Subcutaneous abdominal adipose tissue (tissue), 5 donors: ENCODE results near the gene SYNPO2.
"Not testable (repeated sequence)": the region's sequence is repeated elsewhere in the genome, so short reads cannot be mapped to it uniquely, and the experiment has no call there.

ENCODE experiments used
- H3K27ac ChIP-seq: one replicate; pipeline ENCODE4 v1.7.0; 2013; ENCODE audit warnings: low read depth, mild to moderate bottlenecking, inconsistent platforms, low read length, moderate library complexity
- H3K27me3 ChIP-seq, 5 donors: one replicate each; pipeline ENCODE4 v1.7.0; 2013; ENCODE audit warnings: low read length in 5 of 5, inconsistent platforms in 1 of 5; ENCODE audit not compliant: control insufficient read depth in 5 of 5, insufficient read depth in 4 of 5
- H3K36me3 ChIP-seq, 5 donors: one replicate each; pipeline ENCODE4 v1.7.0; 2013; ENCODE audit warnings: low read length in 5 of 5; ENCODE audit not compliant: control insufficient read depth in 5 of 5, insufficient read depth in 5 of 5
- H3K4me1 ChIP-seq, 5 donors: one replicate each; pipeline ENCODE4 v1.7.0; 2013; ENCODE audit warnings: low read length in 5 of 5, mild to moderate bottlenecking in 3 of 5, moderate library complexity in 1 of 5; ENCODE audit not compliant: control insufficient read depth in 5 of 5, insufficient read depth in 5 of 5
- H3K4me3 ChIP-seq, 5 donors: one replicate each; pipeline ENCODE4 v1.7.0; 2013; ENCODE audit warnings: low read length in 5 of 5, low read depth in 1 of 5
- H3K9ac ChIP-seq, 5 donors: one replicate each; pipeline ENCODE4 v1.7.0; 2013; ENCODE audit warnings: low read length in 5 of 5, mild to moderate bottlenecking in 4 of 5, moderate library complexity in 3 of 5
- H3K9me3 ChIP-seq, 5 donors: one replicate each; pipeline ENCODE4 v1.7.0; 2013; ENCODE audit warnings: low read length in 5 of 5; ENCODE audit not compliant: control insufficient read depth in 5 of 5
- donor health status: healthy.
- donor health status: healthy.
- donor health status: healthy.
- donor health status: healthy.
- donor health status: healthy.

SYNPO2 gene

GRCh38 chr4:118877797-118878196, 10.9 kb upstream of the SYNPO2 start:
- no peaks in the 10 kb centered on the region for H3K4me1 ChIP-seq
- H3K4me3 ChIP-seq = no peak overlapping the region
- no peak overlapping the region for H3K27ac ChIP-seq
- no peak overlapping the region for H3K9ac ChIP-seq
- H3K27me3 ChIP-seq = no peaks in the 10 kb centered on the region
- H3K36me3 ChIP-seq = no peaks in the 10 kb centered on the region
- H3K9me3 ChIP-seq = no peaks in the 10 kb centered on the region

GRCh38 chr4:118878507-118878906, 10.1 kb upstream of the SYNPO2 start:
- H3K4me1 ChIP-seq, H3K9ac ChIP-seq, H3K36me3 ChIP-seq, H3K9me3 ChIP-seq, H3K27ac ChIP-seq, H3K27me3 ChIP-seq, H3K4me3 ChIP-seq: not testable (repeated sequence)

- H3K4me1 ChIP-seq = no peaks in the 10 kb centered on the region
- no peaks in the 10 kb centered on the region for H3K9me3 ChIP-seq
- H3K9ac ChIP-seq = no peak overlapping the region
- H3K36me3 ChIP-seq = no peaks in the 10 kb centered on the region
- H3K4me3 ChIP-seq = no peak overlapping the region
- no peak overlapping the region for H3K27ac ChIP-seq
- H3K27me3 ChIP-seq = no peaks in the 10 kb centered on the region
Observed at GRCh38 chr4:118879409-118879808, 9.2 kb upstream of the SYNPO2 start.

- no peak overlapping the region for H3K4me3 ChIP-seq
- H3K36me3 ChIP-seq = no peaks in the 10 kb centered on the region
- no peak overlapping the region for H3K9ac ChIP-seq
- no peaks in the 10 kb centered on the region for H3K4me1 ChIP-seq
- no peaks in the 10 kb centered on the region for H3K9me3 ChIP-seq
- H3K27ac ChIP-seq = no peak overlapping the region
- no peaks in the 10 kb centered on the region for H3K27me3 ChIP-seq
Observed at GRCh38 chr4:118881512-118882146, 7.0 kb upstream of the SYNPO2 start.

GRCh38 chr4:118883861-118884260, 4.8 kb upstream of the SYNPO2 start:
- no peak overlapping the region for H3K27ac ChIP-seq
- no peaks in the 10 kb centered on the region for H3K9me3 ChIP-seq
- peaks cover 0 to under 1% (median 0%) of the 10 kb centered on the region in 5 donors for H3K27me3 ChIP-seq
- H3K4me1 ChIP-seq = peaks cover 0 to 6% (median 4%) of the 10 kb centered on the region in 5 donors
- no peak overlapping the region for H3K9ac ChIP-seq
- H3K4me3 ChIP-seq = no peak overlapping the region
- no peaks in the 10 kb centered on the region for H3K36me3 ChIP-seq

GRCh38 chr4:118884716-118885115, 3.9 kb upstream of the SYNPO2 start:
- Histone ChIP-seq H3K4me3 (no peak overlapping the region), H3K4me1 (peaks cover 0 to 10% (median 10%) of the 10 kb centered on the region in 5 donors), H3K27ac (no peak overlapping the region), H3K27me3 (peaks cover 0 to 6% (median 0%) of the 10 kb centered on the region in 5 donors), H3K9ac (no peak overlapping the region), H3K36me3 (no peaks in the 10 kb centered on the region), H3K9me3 (no peaks in the 10 kb centered on the region)

- H3K27me3 ChIP-seq = peaks cover 0 to 6% (median 0%) of the 10 kb centered on the region in 5 donors
- H3K4me3 ChIP-seq = peak overlapping the region; percentile 52 to 77 (median 57)
- H3K9me3 ChIP-seq = no peaks in the 10 kb centered on the region
- H3K36me3 ChIP-seq = no peaks in the 10 kb centered on the region
- H3K4me1 ChIP-seq = peaks cover 0 to 10% (median 10%) of the 10 kb centered on the region in 5 donors
- no peak overlapping the region for H3K27ac ChIP-seq
- H3K9ac ChIP-seq = peak overlapping the region in 1 of 5 donors; percentile 56
Observed at GRCh38 chr4:118889312-118889691, 648 bp downstream of the SYNPO2 start.

- no peak overlapping the region for H3K9ac ChIP-seq
- H3K27me3 ChIP-seq = peaks cover 0 to 4% (median 0%) of the 10 kb centered on the region in 5 donors
- peaks cover 0 to 4% (median 2%) of the 10 kb centered on the region in 5 donors for H3K4me1 ChIP-seq
- no peaks in the 10 kb centered on the region for H3K9me3 ChIP-seq
- no peak overlapping the region for H3K27ac ChIP-seq
- no peaks in the 10 kb centered on the region for H3K36me3 ChIP-seq
- no peak overlapping the region for H3K4me3 ChIP-seq
Observed at GRCh38 chr4:118894034-118894433, 5.4 kb downstream of the SYNPO2 start.

GRCh38 chr4:118898221-118898620, 9.6 kb downstream of the SYNPO2 start:
- Histone ChIP-seq H3K9me3 (no peaks in the 10 kb centered on the region), H3K9ac (no peak overlapping the region), H3K4me1 (no peaks in the 10 kb centered on the region), H3K36me3 (no peaks in the 10 kb centered on the region), H3K4me3 (no peak overlapping the region), H3K27me3 (no peaks in the 10 kb centered on the region), H3K27ac (no peak overlapping the region)

GRCh38 chr4:118898684-118899138, 10.1 kb downstream of the SYNPO2 start:
- Histone ChIP-seq H3K4me1 (no peaks in the 10 kb centered on the region), H3K9ac (no peak overlapping the region), H3K27ac (no peak overlapping the region)

More at GRCh38 chr4:118898684-118899138, 10.1 kb downstream of the SYNPO2 start:
- Histone ChIP-seq H3K27me3 (no peaks in the 10 kb centered on the region), H3K36me3 (no peaks in the 10 kb centered on the region), H3K9me3 (no peaks in the 10 kb centered on the region), H3K4me3 (no peak overlapping the region)
